Lower leg skin (tissue), 3 donors: ENCODE data around the gene FAM53A.

ENCODE experiments used
- POLR2A ChIP-seq, 2 donors: fragments of 450-650 bp; IDR thresholded peaks; one replicate each; pipeline ENCODE4 v1.6.1; 2016 to 2017; ENCODE audit warnings: antibody characterized with exemption in 2 of 2, mild to moderate bottlenecking in 1 of 2, moderate library complexity in 1 of 2
- TF ChIP-seq, protein P1 (sequence below), 3 donors: fragments of 450-650 bp; IDR thresholded peaks; one replicate each; pipeline ENCODE4 v1.5.1; 2016; ENCODE audit warnings: antibody characterized with exemption in 3 of 3, mild to moderate bottlenecking in 3 of 3, moderate library complexity in 2 of 3

DNA sequence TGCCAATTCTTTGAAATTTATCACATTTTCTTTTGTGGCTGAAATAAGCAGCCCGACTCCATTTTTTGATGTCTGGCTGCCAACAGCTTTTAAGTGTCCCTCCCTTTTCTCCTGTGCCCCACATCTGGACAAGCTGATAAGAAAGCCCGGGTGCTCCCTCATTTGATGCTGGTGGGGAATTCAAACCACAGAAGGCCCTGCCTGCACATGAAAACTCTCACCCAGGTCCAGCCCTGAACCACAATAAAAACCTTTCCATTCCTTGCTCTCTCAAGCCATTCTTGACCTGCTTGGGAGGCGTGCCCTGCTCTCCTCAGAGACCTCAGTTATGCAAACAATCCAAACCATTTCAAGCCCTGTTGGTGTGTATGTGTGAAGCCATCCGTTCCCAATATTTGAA is 93.9 kb downstream of the FAM53A start:
- TF ChIP-seq POLR2A (IDR thresholded peaks at IDR 0.05) = no peak
- TF ChIP-seq, protein P1, sequence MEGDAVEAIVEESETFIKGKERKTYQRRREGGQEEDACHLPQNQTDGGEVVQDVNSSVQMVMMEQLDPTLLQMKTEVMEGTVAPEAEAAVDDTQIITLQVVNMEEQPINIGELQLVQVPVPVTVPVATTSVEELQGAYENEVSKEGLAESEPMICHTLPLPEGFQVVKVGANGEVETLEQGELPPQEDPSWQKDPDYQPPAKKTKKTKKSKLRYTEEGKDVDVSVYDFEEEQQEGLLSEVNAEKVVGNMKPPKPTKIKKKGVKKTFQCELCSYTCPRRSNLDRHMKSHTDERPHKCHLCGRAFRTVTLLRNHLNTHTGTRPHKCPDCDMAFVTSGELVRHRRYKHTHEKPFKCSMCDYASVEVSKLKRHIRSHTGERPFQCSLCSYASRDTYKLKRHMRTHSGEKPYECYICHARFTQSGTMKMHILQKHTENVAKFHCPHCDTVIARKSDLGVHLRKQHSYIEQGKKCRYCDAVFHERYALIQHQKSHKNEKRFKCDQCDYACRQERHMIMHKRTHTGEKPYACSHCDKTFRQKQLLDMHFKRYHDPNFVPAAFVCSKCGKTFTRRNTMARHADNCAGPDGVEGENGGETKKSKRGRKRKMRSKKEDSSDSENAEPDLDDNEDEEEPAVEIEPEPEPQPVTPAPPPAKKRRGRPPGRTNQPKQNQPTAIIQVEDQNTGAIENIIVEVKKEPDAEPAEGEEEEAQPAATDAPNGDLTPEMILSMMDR (IDR thresholded peaks at IDR 0.05) = no peak
